Prostate gland (tissue), 2 donors: Measurements from ENCODE around the gene NPLOC4. TPM values are rescaled to one million over a fixed set of nuclear protein-coding genes. Genes with fewer than 3 reads are reported as not detected.

ENCODE experiments used
- DNase-seq: peaks from one replicate; pipeline ENCODE4 v3.0.0-alpha.2; 2019; ENCODE audit warnings: low spot score
- H3K27ac ChIP-seq, 2 donors: fragments of 200-600 bp; sonication (generic); 2 replicates each; pipeline ENCODE4 v1.5.1; 2017 to 2019
- H3K27me3 ChIP-seq: fragments of 200-600 bp; sonication (generic); replicated peaks from 2 replicates; pipeline ENCODE4 v1.5.1; 2019; ENCODE audit not compliant: insufficient read depth
- H3K36me3 ChIP-seq, 2 donors: fragments of 200-600 bp; sonication (generic); 1 replicate in 1 of 2; 2 replicates in 1 of 2; pipeline versions ENCODE4 v1.5.1 to v1.8.1; 2017 to 2019
- H3K4me1 ChIP-seq: fragments of 200-600 bp; sonication (generic); replicated peaks from 2 replicates; pipeline ENCODE4 v1.5.1; 2019
- H3K4me3 ChIP-seq, 2 donors: fragments of 200-600 bp; sonication (generic); 2 replicates each; pipeline ENCODE4 v1.5.1; 2017 to 2019
- H3K9me3 ChIP-seq: fragments of 200-600 bp; sonication (generic); 2 replicates; pipeline ENCODE4 v1.5.1; 2017
- CTCF ChIP-seq, 4 experiments: fragments of 200-600 bp in 2 of 4; fragments of 450-650 bp in 2 of 4; sonication (generic) in 2 of 4; IDR thresholded peaks; 1 replicate in 3 of 4; 2 replicates in 1 of 4; pipeline ENCODE4 v1.5.1; 2016 to 2019; ENCODE audit warnings: antibody characterized with exemption in 4 of 4, mild to moderate bottlenecking in 2 of 4, moderate library complexity in 2 of 4
- POLR2A ChIP-seq: fragments of 450-650 bp; IDR thresholded peaks from one replicate; pipeline ENCODE4 v1.6.1; 2016; ENCODE audit warnings: antibody characterized with exemption, mild to moderate bottlenecking
- POLR2AphosphoS5 ChIP-seq: sonication (generic); formaldehyde crosslinking; IDR thresholded peaks from one replicate; pipeline ENCODE4 v1.6.1; 2017; ENCODE audit warnings: antibody characterized with exemption
- WGBS: methylation state at CpG from one replicate; pipeline ENCODE4 v1.1.5; 2018; 5-methylcytosine and 5-hydroxymethylcytosine counted together
- intact Hi-C: fragments of 100-400 bp; cut with DNase I; formaldehyde crosslinking; loops from one replicate; pipeline ENCODE4 v1.14.2; 2022
- total RNA-seq, 2 donors: library from RNA; depleted of rRNA; stranded (reverse); fragments of >200 nt; gene quantifications; one replicate each; pipeline ENCODE4 v1.1.0, GENCODE V29; 2016

Gene NPLOC4
- total RNA-seq, 2 donors from 2014 or later, result 40.1 to 84.8 TPM

GRCh38 chr17:81549826-81550225 is 87.1 kb downstream of the NPLOC4 start:
- peaks cover 0 to 4% of the 10 kb centered on the region in 2 donors for H3K36me3 ChIP-seq
- DNase-seq, result no peak
- H3K27me3 ChIP-seq, result no peaks in the 10 kb centered on the region
- TF ChIP-seq POLR2AphosphoS5 (no peak), CTCF (IDR thresholded peaks at IDR 0.05) (no peak), POLR2A (no peak)
- peaks cover 4% of the 10 kb centered on the region for H3K4me1 ChIP-seq
- H3K9me3 ChIP-seq, result no peaks in the 10 kb centered on the region
- H3K27ac ChIP-seq, result no peak overlapping the region
- WGBS, result 91% methylated on average over 8 of the region's 8 CpGs
- intact Hi-C loops, result loop anchor here (5.0 kb wide), 1 partner anchor 52 kb away; no protein-coding TSS in a partner anchor
- no peak overlapping the region for H3K4me3 ChIP-seq

DNA sequence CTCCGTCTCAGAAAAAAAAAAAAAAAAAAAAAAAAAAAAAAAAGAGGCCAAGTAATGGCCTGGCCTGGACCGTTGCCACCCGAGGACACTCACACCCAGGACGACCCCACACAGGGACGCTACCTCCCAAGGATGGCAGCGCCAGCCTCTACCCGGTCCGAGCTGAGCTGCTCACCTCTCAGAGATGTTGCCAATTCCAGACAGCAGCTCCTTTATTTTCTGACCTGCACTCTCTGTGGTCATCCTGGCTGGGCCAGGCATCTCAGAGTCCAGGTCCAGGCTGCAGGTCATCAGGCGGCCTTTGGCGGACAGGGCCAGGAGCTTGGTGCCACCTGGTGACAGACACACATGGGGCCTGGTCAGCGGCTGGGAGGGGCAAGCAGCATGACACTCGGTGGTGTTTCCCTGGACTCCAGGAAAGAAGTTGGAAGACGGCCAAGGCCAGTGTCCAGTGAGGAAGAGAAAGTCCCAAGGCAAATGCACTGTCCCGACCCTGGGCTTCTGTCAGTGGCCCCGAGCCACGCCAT is 87.8 kb downstream of the NPLOC4 start:
- Histone ChIP-seq H3K27me3 (no peaks in the 10 kb centered on the region), H3K27ac (no peak overlapping the region), H3K4me1 (peaks cover 4% of the 10 kb centered on the region), H3K9me3 (no peaks in the 10 kb centered on the region), H3K36me3 (peaks cover 0 to 4% of the 10 kb centered on the region in 2 donors), H3K4me3 (no peak overlapping the region)
- no peak for TF ChIP-seq POLR2AphosphoS5
- TF ChIP-seq POLR2A, result no peak
- no peak for TF ChIP-seq CTCF (IDR thresholded peaks at IDR 0.05)
- intact Hi-C loops, result no loop called here
- no peak for DNase-seq
- WGBS, result 83% methylated on average over 16 of the region's 16 CpGs

DNA sequence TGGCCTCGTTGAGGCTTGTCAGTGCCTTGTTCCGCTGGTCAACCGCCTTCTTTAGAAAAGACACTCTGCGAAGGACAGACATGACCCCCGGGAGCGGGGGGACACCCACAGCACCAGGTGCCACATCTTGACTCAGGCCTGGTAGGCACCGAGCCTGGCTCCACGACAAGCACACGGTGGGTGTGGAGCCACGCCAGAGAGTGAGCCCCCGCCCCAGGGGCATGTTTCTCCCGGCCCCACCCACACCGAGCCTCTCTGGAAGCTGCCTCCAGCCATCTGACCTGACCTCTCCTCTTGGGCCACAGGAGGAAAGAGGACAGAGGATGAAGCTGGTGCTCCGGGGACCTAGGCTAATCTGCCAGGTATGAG is 89.3 kb downstream of the NPLOC4 start:
- Histone ChIP-seq H3K4me3 (no peak overlapping the region), H3K36me3 (peaks cover 0 to 4% of the 10 kb centered on the region in 2 donors), H3K27me3 (no peaks in the 10 kb centered on the region), H3K27ac (no peak overlapping the region), H3K9me3 (no peaks in the 10 kb centered on the region), H3K4me1 (no peaks in the 10 kb centered on the region)
- TF ChIP-seq POLR2AphosphoS5, result no peak
- no peak for TF ChIP-seq POLR2A
- TF ChIP-seq CTCF (IDR thresholded peaks at IDR 0.05), result no peak
- WGBS, result 89% methylated on average over 7 of the region's 14 CpGs
- no peak for DNase-seq
- intact Hi-C loops, result no loop called here

DNA sequence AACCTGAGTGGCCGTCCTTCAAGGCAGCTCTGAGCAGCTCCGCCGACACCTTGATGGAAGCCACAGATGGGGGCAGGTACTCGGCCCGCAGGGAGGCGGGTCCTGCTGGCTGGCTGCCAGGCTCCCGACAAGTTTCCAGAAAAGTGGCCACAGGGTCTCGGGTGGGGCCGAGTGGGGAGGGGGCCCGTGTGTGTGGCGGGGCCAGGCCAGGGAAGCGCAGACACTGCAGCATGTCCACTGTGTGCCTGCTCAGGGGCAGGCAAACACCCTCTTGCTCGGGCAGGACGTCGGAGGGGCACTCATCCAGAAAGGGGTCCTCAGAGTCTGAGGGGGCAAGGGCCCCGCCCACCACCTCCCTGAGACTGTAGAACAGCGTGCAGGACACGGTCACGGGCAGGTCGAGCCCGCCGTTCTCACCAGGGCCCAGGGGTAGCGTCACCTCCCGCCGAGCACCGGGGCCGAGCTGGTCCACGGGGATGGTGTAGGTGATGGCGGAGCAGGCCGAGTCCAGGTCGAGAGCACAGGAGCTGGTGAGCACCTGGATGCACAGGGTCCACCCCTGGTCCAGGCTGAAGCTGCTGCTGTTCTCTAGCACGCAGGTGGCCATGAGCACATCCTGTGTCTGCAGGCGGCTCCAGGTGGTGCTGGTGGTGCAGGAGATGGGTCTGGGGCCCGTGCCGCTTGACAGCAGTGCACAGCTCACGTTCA is 89.9 kb downstream of the NPLOC4 start:
- Histone ChIP-seq H3K4me3 (no peak overlapping the region), H3K27ac (no peak overlapping the region), H3K27me3 (no peaks in the 10 kb centered on the region), H3K36me3 (peaks cover 0 to 4% of the 10 kb centered on the region in 2 donors), H3K4me1 (no peaks in the 10 kb centered on the region), H3K9me3 (no peaks in the 10 kb centered on the region)
- WGBS, result 74% methylated on average over 35 of the region's 36 CpGs
- no peak for TF ChIP-seq POLR2AphosphoS5
- TF ChIP-seq CTCF (IDR thresholded peaks at IDR 0.05), result no peak
- no peak for TF ChIP-seq POLR2A
- intact Hi-C loops, result no loop called here
- DNase-seq, result no peak
